H9 (cell line): Measurements from ENCODE around the gene CYP2J2. TPM values are rescaled to one million over a fixed set of nuclear protein-coding genes. Genes with fewer than 3 reads are reported as not detected.

Experiments used
- DNase-seq: peaks from one replicate; pipeline ENCODE4 v3.0.0-alpha.2; 2017
- H2AFZ ChIP-seq: one replicate; pipeline ENCODE4 v1.6.1; 2013; ENCODE audit warnings: mild to moderate bottlenecking, low read length, control low read depth, moderate library complexity
- H2AK5ac ChIP-seq: 2 replicates; pipeline ENCODE4 v1.6.1; 2013; ENCODE audit warnings: low read length, control low read depth, mixed read lengths; ENCODE audit not compliant: insufficient read length
- H2BK120ac ChIP-seq: one replicate; pipeline ENCODE4 v1.6.1; 2013; ENCODE audit warnings: low read depth, mild to moderate bottlenecking, low read length, control low read depth, inconsistent platforms; ENCODE audit not compliant: poor library complexity, severe bottlenecking
- H2BK12ac ChIP-seq: 2 replicates; pipeline ENCODE4 v1.6.1; 2013; ENCODE audit warnings: low read length, control low read depth, mixed read lengths, low read depth; ENCODE audit not compliant: insufficient read length
- H2BK15ac ChIP-seq: 2 replicates; pipeline ENCODE4 v1.6.1; 2013; ENCODE audit warnings: low read depth, low read length, control low read depth
- H2BK20ac ChIP-seq: one replicate; pipeline ENCODE4 v1.6.1; 2013; ENCODE audit warnings: low read depth, mild to moderate bottlenecking, low read length, control low read depth, inconsistent platforms; ENCODE audit not compliant: poor library complexity, severe bottlenecking
- H2BK5ac ChIP-seq: 2 replicates; pipeline ENCODE4 v1.6.1; 2013; ENCODE audit warnings: low read length, control low read depth, mixed read lengths; ENCODE audit not compliant: insufficient read length
- H3K14ac ChIP-seq: 2 replicates; pipeline ENCODE4 v1.6.1; 2013; ENCODE audit warnings: low read length, control low read depth; ENCODE audit not compliant: insufficient read depth
- H3K18ac ChIP-seq: 2 replicates; pipeline ENCODE4 v1.6.1; 2013; ENCODE audit warnings: low read depth, mild to moderate bottlenecking, mixed read lengths, low read length, control low read depth; ENCODE audit not compliant: insufficient read length
- H3K23ac ChIP-seq: 2 replicates; pipeline ENCODE4 v1.6.1; 2013; ENCODE audit warnings: low read length, control low read depth, mixed read lengths, low read depth; ENCODE audit not compliant: insufficient read length
- H3K23me2 ChIP-seq: 2 replicates; pipeline ENCODE4 v1.6.1; 2013; ENCODE audit warnings: low read depth, mild to moderate bottlenecking, mixed read lengths, low read length, control low read depth; ENCODE audit not compliant: insufficient read length, poor library complexity, severe bottlenecking
- H3K27ac ChIP-seq: 2 replicates; pipeline ENCODE4 v1.5.1; 2013; ENCODE audit warnings: low read length, control low read depth, mixed read lengths, low read depth; ENCODE audit not compliant: insufficient read length
- H3K27me3 ChIP-seq: 2 replicates; pipeline ENCODE4 v1.6.1; 2013; ENCODE audit warnings: low read length, control low read depth, inconsistent platforms; ENCODE audit not compliant: insufficient read depth
- H3K4ac ChIP-seq: 2 replicates; pipeline ENCODE4 v1.6.1; 2013; ENCODE audit warnings: low read depth, mild to moderate bottlenecking, control low read depth, inconsistent platforms, low read length, moderate library complexity
- H3K4me1 ChIP-seq: 2 replicates; pipeline ENCODE4 v1.6.1; 2013; ENCODE audit warnings: low read length, control low read depth, inconsistent platforms; ENCODE audit not compliant: insufficient read depth
- H3K4me2 ChIP-seq: 2 replicates; pipeline ENCODE4 v1.6.1; 2013; ENCODE audit warnings: low read length, control low read depth, mixed read lengths; ENCODE audit not compliant: insufficient read length, insufficient read depth
- H3K56ac ChIP-seq: 2 replicates; pipeline ENCODE4 v1.6.1; 2013; ENCODE audit warnings: low read depth, mild to moderate bottlenecking, mixed read lengths, low read length, control low read depth; ENCODE audit not compliant: insufficient read length
- H3K79me1 ChIP-seq: 2 replicates; pipeline ENCODE4 v1.6.1; 2013; ENCODE audit warnings: low read depth, mild to moderate bottlenecking, moderate library complexity, low read length, control low read depth, inconsistent platforms; ENCODE audit not compliant: insufficient read depth, poor library complexity, severe bottlenecking
- H3K79me2 ChIP-seq: 2 replicates; pipeline ENCODE4 v1.6.1; 2013; ENCODE audit warnings: low read length, control low read depth, inconsistent platforms; ENCODE audit not compliant: insufficient read depth
- H3K9ac ChIP-seq: 2 replicates; pipeline ENCODE4 v1.6.1; 2013; ENCODE audit warnings: low read length, control low read depth, mixed read lengths; ENCODE audit not compliant: insufficient read length; ENCODE audit errors: extremely low read depth
- H3K9me3 ChIP-seq: one replicate; pipeline ENCODE4 v1.6.1; 2013; ENCODE audit warnings: low read depth, low read length, inconsistent platforms; ENCODE audit not compliant: control insufficient read depth
- H3T11ph ChIP-seq: one replicate; pipeline ENCODE4 v1.6.1; 2013; ENCODE audit warnings: mild to moderate bottlenecking, low read length, control low read depth, inconsistent platforms
- H4K20me1 ChIP-seq: one replicate; pipeline ENCODE4 v1.6.1; 2013; ENCODE audit not compliant: control insufficient read depth, insufficient read length, insufficient read depth
- H4K5ac ChIP-seq: 2 replicates; pipeline ENCODE4 v1.6.1; 2013; ENCODE audit warnings: low read depth, mild to moderate bottlenecking, mixed read lengths, low read length, control low read depth; ENCODE audit not compliant: insufficient read length
- H4K8ac ChIP-seq: replicated peaks from 2 replicates; pipeline ENCODE4 v1.6.1; 2013; ENCODE audit warnings: low read length, control low read depth, mixed read lengths, low read depth; ENCODE audit not compliant: insufficient read length
- H4K91ac ChIP-seq: 2 replicates; pipeline ENCODE4 v1.6.1; 2013; ENCODE audit warnings: low read depth, mild to moderate bottlenecking, moderate library complexity, mixed read lengths, low read length, control low read depth; ENCODE audit not compliant: insufficient read length
- H3K27ac Mint-ChIP-seq, 3 experiments: 2 replicates in 2 of 3; 3 replicates in 1 of 3; pipeline ENCODE4 v1.8.0; 2020 to 2021; ENCODE audit warnings: mixed read lengths in 3 of 3, mild to moderate bottlenecking in 1 of 3, moderate library complexity in 1 of 3
- H3K27me3 Mint-ChIP-seq: 2 replicates; pipeline ENCODE4 v1.8.0; 2021; ENCODE audit warnings: low read depth, mild to moderate bottlenecking, moderate library complexity, mixed read lengths
- H3K36me3 Mint-ChIP-seq, 3 experiments: 2 replicates in 2 of 3; 3 replicates in 1 of 3; pipeline ENCODE4 v1.8.0; 2020 to 2021; ENCODE audit warnings: low read depth in 3 of 3, mixed read lengths in 3 of 3; ENCODE audit not compliant: insufficient read depth in 1 of 3
- H3K4me1 Mint-ChIP-seq, 2 experiments: 2 replicates each; pipeline ENCODE4 v1.8.0; 2020; ENCODE audit warnings: mixed read lengths in 2 of 2
- H3K4me3 Mint-ChIP-seq, 2 experiments: 2 replicates in 1 of 2; 3 replicates in 1 of 2; pipeline ENCODE4 v1.8.0; 2020 to 2021; ENCODE audit warnings: mild to moderate bottlenecking in 2 of 2, mixed read lengths in 2 of 2, moderate library complexity in 1 of 2
- H3K9me3 Mint-ChIP-seq, 2 experiments: 2 replicates in 1 of 2; 3 replicates in 1 of 2; pipeline ENCODE4 v1.8.0; 2020; ENCODE audit warnings: mild to moderate bottlenecking in 2 of 2, mixed read lengths in 2 of 2, moderate library complexity in 1 of 2
- CTCF ChIP-seq: fragments of 200-600 bp; sonication (generic); conservative IDR thresholded peaks from 3 replicates; pipeline ENCODE4 v1.8.0; 2021; ENCODE audit warnings: antibody characterized with exemption, mild to moderate bottlenecking
- WGBS: extraction: QIAGEN DNeasy Blood & Tissue Kit; methylation state at CpG from one replicate; pipeline ENCODE4 v1.1.7; 2013; ENCODE audit warnings: missing lambda C conversion rate, low lambda C conversion rate, mixed read lengths; ENCODE audit not compliant: insufficient read length; ENCODE audit errors: extremely low coverage; 5-methylcytosine and 5-hydroxymethylcytosine counted together
- total RNA-seq: library from RNA; stranded (reverse); gene quantifications from 2 replicates; pipeline ENCODE4 v1.2.1, GENCODE V29; 2021

The CYP2J2 gene
- total RNA-seq, 1 experiment from 2014 or later = 0.57 TPM

- H2BK20ac ChIP-seq = no peak overlapping the region
- H4K91ac ChIP-seq = no peak overlapping the region
- no peaks in the 10 kb centered on the region for H3K79me1 ChIP-seq
- no peak overlapping the region for H4K5ac ChIP-seq
- H3K4me1 ChIP-seq = no peaks in the 10 kb centered on the region
- no peaks in the 10 kb centered on the region for H3K27me3 ChIP-seq
- no peak overlapping the region for H3K27ac ChIP-seq
- no peaks in the 10 kb centered on the region for H3K36me3 Mint-ChIP-seq
- H2BK15ac ChIP-seq = no peak overlapping the region
- H2BK120ac ChIP-seq = no peak overlapping the region
- H3K9ac ChIP-seq = no peak overlapping the region
- H3K27ac Mint-ChIP-seq = no peak overlapping the region
- no peaks in the 10 kb centered on the region for H3K9me3 ChIP-seq
- no peak overlapping the region for H3T11ph ChIP-seq
- H3K4me1 Mint-ChIP-seq = no peaks in the 10 kb centered on the region
- no peaks in the 10 kb centered on the region for H3K23me2 ChIP-seq
- no peak overlapping the region for H3K23ac ChIP-seq
- H2AFZ ChIP-seq = no peak overlapping the region
- H3K56ac ChIP-seq = no peak overlapping the region
- H3K9me3 Mint-ChIP-seq = no peaks in the 10 kb centered on the region
- H3K79me2 ChIP-seq = no peaks in the 10 kb centered on the region
- WGBS = no CpG with 5 or more reads among the region's 1 CpG
- H3K18ac ChIP-seq = no peak overlapping the region
- TF ChIP-seq CTCF = no peak
- H4K8ac ChIP-seq = no peak overlapping the region
- no peak overlapping the region for H2BK12ac ChIP-seq
- H3K4me3 Mint-ChIP-seq = no peak overlapping the region
- H3K14ac ChIP-seq = no peak overlapping the region
- no peak overlapping the region for H3K4me2 ChIP-seq
- H2AK5ac ChIP-seq = no peak overlapping the region
- no peak overlapping the region for H2BK5ac ChIP-seq
- H4K20me1 ChIP-seq = no peaks in the 10 kb centered on the region
- H3K4ac ChIP-seq = no peak overlapping the region
- no peaks in the 10 kb centered on the region; the same call in 1 of the 2 replicates for H3K27me3 Mint-ChIP-seq
- no peak for DNase-seq
Measured at GRCh38 chr1:59948990-59949389, 22.4 kb upstream of the CYP2J2 start.
